ENCODE measurements around the gene NDUFAF8.

DNA sequence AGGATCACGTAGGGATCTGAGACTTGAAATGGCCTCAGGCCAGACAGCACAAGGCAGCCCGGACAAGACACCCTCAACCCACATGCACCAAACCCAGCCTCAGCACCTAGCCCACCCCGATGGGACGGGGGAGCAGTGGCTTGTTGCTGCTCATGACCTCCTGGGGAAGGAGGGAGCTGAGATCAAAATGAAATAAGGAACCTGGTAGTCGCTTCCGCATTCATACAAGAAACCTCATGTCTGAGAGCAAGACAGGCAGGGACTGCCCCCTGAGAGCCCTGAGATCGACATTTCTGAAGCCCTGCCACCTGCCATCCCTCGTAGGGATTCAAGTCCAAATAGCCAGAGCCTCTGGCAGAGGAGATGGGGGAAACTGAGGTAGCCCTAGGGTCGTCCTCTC, 10.7 kb upstream of the NDUFAF8 start:
- TF ChIP-seq POLR2A (IDR thresholded peaks at IDR 0.05) = no peak
- TF ChIP-seq, protein P1, sequence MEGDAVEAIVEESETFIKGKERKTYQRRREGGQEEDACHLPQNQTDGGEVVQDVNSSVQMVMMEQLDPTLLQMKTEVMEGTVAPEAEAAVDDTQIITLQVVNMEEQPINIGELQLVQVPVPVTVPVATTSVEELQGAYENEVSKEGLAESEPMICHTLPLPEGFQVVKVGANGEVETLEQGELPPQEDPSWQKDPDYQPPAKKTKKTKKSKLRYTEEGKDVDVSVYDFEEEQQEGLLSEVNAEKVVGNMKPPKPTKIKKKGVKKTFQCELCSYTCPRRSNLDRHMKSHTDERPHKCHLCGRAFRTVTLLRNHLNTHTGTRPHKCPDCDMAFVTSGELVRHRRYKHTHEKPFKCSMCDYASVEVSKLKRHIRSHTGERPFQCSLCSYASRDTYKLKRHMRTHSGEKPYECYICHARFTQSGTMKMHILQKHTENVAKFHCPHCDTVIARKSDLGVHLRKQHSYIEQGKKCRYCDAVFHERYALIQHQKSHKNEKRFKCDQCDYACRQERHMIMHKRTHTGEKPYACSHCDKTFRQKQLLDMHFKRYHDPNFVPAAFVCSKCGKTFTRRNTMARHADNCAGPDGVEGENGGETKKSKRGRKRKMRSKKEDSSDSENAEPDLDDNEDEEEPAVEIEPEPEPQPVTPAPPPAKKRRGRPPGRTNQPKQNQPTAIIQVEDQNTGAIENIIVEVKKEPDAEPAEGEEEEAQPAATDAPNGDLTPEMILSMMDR (IDR thresholded peaks at IDR 0.05) = no peak
- TF ChIP-seq POLR2AphosphoS5 (IDR thresholded peaks at IDR 0.05) = no peak

Data from prostate gland (tissue), 2 donors.